Measurements from ENCODE around the gene TRAF1. TPM values are rescaled to one million over a fixed set of nuclear protein-coding genes. Genes with fewer than 3 reads are reported as not detected.
A peak's percentile ranks its signal among the peaks of the same experiment; 100 is the strongest.

The TRAF1 gene
- total and polyA plus RNA-seq, 2 of the 13 experiments (the other 11 are each of a cell fraction or from before 2014, with no cell fraction given), result 0.44 to 1.0 TPM

DNA sequence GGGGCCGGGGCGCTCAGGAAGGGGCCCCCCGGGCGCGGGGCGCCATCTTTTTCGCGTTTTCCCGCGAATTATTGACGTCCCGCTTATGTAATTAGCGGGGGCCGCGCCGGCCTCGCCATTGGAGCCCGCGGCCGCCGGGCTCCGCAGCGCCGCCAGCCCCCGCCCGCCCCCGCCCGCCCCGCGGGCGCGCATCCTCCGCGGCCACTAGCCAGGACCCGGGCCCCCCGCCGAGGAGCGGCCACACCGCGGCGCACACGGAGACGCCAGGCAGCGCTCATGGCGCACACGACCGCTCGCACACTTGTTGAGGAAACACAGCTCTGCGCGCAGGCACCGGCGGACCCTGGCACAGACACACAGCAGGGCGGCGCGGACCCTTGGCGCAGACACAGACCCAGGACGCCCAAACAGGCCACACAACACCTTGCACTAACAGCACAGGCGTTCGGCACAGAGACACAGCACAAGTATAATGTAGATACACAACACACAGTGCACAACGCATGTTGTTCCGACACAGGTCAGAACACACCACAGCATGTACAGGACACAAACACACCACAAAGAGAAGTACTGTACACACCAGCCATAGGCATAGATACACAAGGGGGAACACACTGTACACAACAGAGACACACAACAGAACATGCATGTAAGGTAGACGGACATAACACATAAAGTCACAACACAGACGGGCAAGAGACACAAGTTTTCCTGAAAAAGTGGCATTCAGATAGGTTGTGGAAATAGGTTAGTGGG lies 49.1 kb downstream of the TRAF1 start (continued):
- TF ChIP-seq NR3C1 (CRISPR knock-in tag; IDR thresholded peaks at IDR 0.05) (no peak), ZNF274 (CRISPR knock-in tag; IDR thresholded peaks at IDR 0.05) (no peak), KAT8 (CRISPR knock-in tag; IDR thresholded peaks at IDR 0.05) (0 out of 2 replicates have a peak, but pooled peaks have one; percentile 50), NFKBIZ (CRISPR knock-in tag; IDR thresholded peaks at IDR 0.05) (no peak), NR1H2 (CRISPR knock-in tag; IDR thresholded peaks at IDR 0.05; ENCODE audit: borderline replicate concordance, low read depth) (no peak), NR2F6 (IDR thresholded peaks at IDR 0.05) (no peak), NR2F6 (CRISPR knock-in tag; IDR thresholded peaks at IDR 0.05) (no peak), ZNF263 (CRISPR knock-in tag; IDR thresholded peaks at IDR 0.05) (no peak), NR2C2 (CRISPR knock-in tag; IDR thresholded peaks at IDR 0.05; ENCODE audit: borderline replicate concordance) (no peak), ZSCAN29 (CRISPR knock-in tag; conservative IDR thresholded peaks at IDR 0.05) (no peak), ZSCAN12 (CRISPR knock-in tag; IDR thresholded peaks at IDR 0.05) (no peak), BCL6 (CRISPR knock-in tag; IDR thresholded peaks at IDR 0.05) (0 out of 2 replicates have a peak, but pooled peaks have one; percentile 11), ZNF431 (CRISPR knock-in tag; IDR thresholded peaks at IDR 0.05; ENCODE audit: borderline replicate concordance, low read depth) (0 out of 2 replicates have a peak, but pooled peaks have one; percentile 54), HHEX (CRISPR knock-in tag; IDR thresholded peaks at IDR 0.05) (no peak), ZC3H4 (CRISPR knock-in tag; IDR thresholded peaks at IDR 0.05; ENCODE audit: borderline replicate concordance) (no peak), ZNF747 (CRISPR knock-in tag; IDR thresholded peaks at IDR 0.05; ENCODE audit: borderline replicate concordance) (no peak), ZNF230 (CRISPR knock-in tag; IDR thresholded peaks at IDR 0.05) (0 out of 2 replicates have a peak, but pooled peaks have one; percentile 49), ZNF546 (CRISPR knock-in tag; conservative IDR thresholded peaks at IDR 0.05) (no peak), SPEN (CRISPR knock-in tag; IDR thresholded peaks at IDR 0.05; ENCODE audit: low read depth) (0 out of 2 replicates have a peak, but pooled peaks have one; percentile 26), ZSCAN22 (CRISPR knock-in tag; IDR thresholded peaks at IDR 0.05) (no peak), FUBP1 (CRISPR knock-in tag; IDR thresholded peaks at IDR 0.05; ENCODE audit: borderline replicate concordance) (no peak), ZNF841 (CRISPR knock-in tag; IDR thresholded peaks at IDR 0.05; ENCODE audit: borderline replicate concordance) (no peak), THAP8 (CRISPR knock-in tag; IDR thresholded peaks at IDR 0.05; ENCODE audit: borderline replicate concordance) (no peak), MYNN (CRISPR knock-in tag; IDR thresholded peaks at IDR 0.05; ENCODE audit: low read depth) (no peak), NFIB (CRISPR knock-in tag; IDR thresholded peaks at IDR 0.05; ENCODE audit: borderline replicate concordance) (no peak), ZC3H13 (CRISPR knock-in tag; IDR thresholded peaks at IDR 0.05) (peak; percentile 76), ZFP36L2 (CRISPR knock-in tag; IDR thresholded peaks at IDR 0.05) (no peak), MAF1 (CRISPR knock-in tag; IDR thresholded peaks at IDR 0.05; ENCODE audit: borderline replicate concordance) (no peak)
- TF ChIP-seq, protein P1, sequence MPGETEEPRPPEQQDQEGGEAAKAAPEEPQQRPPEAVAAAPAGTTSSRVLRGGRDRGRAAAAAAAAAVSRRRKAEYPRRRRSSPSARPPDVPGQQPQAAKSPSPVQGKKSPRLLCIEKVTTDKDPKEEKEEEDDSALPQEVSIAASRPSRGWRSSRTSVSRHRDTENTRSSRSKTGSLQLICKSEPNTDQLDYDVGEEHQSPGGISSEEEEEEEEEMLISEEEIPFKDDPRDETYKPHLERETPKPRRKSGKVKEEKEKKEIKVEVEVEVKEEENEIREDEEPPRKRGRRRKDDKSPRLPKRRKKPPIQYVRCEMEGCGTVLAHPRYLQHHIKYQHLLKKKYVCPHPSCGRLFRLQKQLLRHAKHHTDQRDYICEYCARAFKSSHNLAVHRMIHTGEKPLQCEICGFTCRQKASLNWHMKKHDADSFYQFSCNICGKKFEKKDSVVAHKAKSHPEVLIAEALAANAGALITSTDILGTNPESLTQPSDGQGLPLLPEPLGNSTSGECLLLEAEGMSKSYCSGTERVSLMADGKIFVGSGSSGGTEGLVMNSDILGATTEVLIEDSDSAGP (CRISPR knock-in tag; IDR thresholded peaks at IDR 0.05; ENCODE audit: borderline replicate concordance), result peak; percentile 22; the same call in 1 of the 2 replicates

Measured in HepG2 (cell line).